Thoracic aorta (tissue), 2 donors: Measurements from ENCODE around the gene MAX. TPM values are rescaled to one million over a fixed set of nuclear protein-coding genes. Genes with fewer than 3 reads are reported as not detected.

Source experiments
- ATAC-seq: fragments of 150-250 bp; one replicate; pipeline ENCODE4 v1.8.0; 2017; ENCODE audit warnings: low read depth; ENCODE audit not compliant: insufficient number of reproducible peaks, low FRiP score
- DNase-seq: peaks from one replicate; pipeline ENCODE4 v3.0.0-alpha.2; 2020; ENCODE audit warnings: low spot score
- H3K27ac ChIP-seq, 2 donors: fragments of 200-600 bp; sonication (generic); 1 replicate in 1 of 2; 2 replicates in 1 of 2; pipeline ENCODE4 v1.5.1; 2016; ENCODE audit warnings: mild to moderate bottlenecking in 2 of 2, moderate library complexity in 2 of 2
- H3K27me3 ChIP-seq: fragments of 200-600 bp; sonication (generic); replicated peaks from 2 replicates; pipeline ENCODE4 v1.6.0; 2016; ENCODE audit warnings: mild to moderate bottlenecking; ENCODE audit not compliant: insufficient read depth
- H3K36me3 ChIP-seq: fragments of 200-600 bp; sonication (generic); one replicate; pipeline ENCODE4 v1.5.1; 2016
- H3K4me1 ChIP-seq, 2 donors: fragments of 200-600 bp; sonication (generic); 1 replicate in 1 of 2; 2 replicates in 1 of 2; pipeline versions ENCODE4 v1.5.1 to v1.6.0; 2016; ENCODE audit warnings: low read depth in 2 of 2, mild to moderate bottlenecking in 1 of 2; ENCODE audit not compliant: control insufficient read depth in 1 of 2
- H3K4me3 ChIP-seq: fragments of 200-600 bp; sonication (generic); 2 replicates; pipeline ENCODE4 v1.5.1; 2016; ENCODE audit warnings: mild to moderate bottlenecking
- H3K9me3 ChIP-seq: fragments of 200-600 bp; sonication (generic); 2 replicates; pipeline ENCODE4 v1.5.1; 2016
- CTCF ChIP-seq: fragments of 200-600 bp; sonication (generic); IDR thresholded peaks from one replicate; pipeline ENCODE4 v1.5.1; 2019; ENCODE audit warnings: antibody characterized with exemption
- total RNA-seq, 2 donors: library from RNA; depleted of rRNA; stranded (reverse); fragments of >200 nt; gene quantifications; one replicate each; pipeline versions ENCODE4 v1.1.0 to v1.2.3, GENCODE V29; 2016

MAX gene
- total RNA-seq, 2 donors from 2014 or later = 33.2 to 52.8 TPM

DNA sequence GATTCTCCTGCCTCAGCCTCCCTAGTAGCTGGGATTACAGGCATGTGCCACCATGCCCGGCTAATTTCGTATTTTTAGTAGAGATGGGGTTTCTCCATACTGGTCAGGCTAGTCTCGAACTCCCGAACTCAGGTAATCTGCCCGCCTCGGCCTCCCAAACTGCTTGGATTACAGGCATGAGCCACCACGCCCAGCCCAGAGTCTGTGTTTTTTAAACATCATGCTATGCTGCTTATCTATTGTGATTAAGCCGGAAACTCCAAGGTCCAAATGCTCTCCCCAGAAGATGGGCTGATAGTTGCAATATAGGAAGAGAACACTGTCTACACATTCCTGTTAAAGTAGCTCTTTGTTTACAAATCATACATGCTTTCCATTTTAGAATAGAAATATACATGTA, 30.5 kb upstream of the MAX start:
- no peak overlapping the region for H3K27ac ChIP-seq
- H3K36me3 ChIP-seq = no peaks in the 10 kb centered on the region
- TF ChIP-seq CTCF = no peak
- H3K4me1 ChIP-seq = no peaks in the 10 kb centered on the region
- no peak overlapping the region for H3K4me3 ChIP-seq
- ATAC-seq = no peak
- DNase-seq = no peak
- no peaks in the 10 kb centered on the region for H3K9me3 ChIP-seq
- no peaks in the 10 kb centered on the region for H3K27me3 ChIP-seq

DNA sequence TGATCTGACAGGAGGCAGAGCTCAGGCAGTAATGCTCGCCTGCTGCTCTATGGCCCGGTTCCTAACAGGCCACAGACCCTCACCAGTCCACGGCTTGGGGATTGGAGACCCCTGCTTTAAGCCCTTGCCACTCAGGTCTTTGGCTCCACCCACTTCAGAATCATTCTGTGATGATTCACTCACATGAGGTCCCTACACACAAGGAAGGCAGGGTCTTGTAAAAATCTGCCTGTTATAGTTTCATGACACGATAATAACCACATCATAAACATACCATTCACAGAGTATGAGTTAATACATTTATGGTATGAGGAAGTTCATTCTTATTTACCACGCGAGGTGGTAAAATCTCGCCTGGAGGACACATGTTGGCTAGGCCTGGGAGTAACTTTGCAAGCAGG, 29.0 kb upstream of the MAX start:
- Histone ChIP-seq H3K4me3 (no peak overlapping the region), H3K9me3 (no peaks in the 10 kb centered on the region), H3K27ac (no peak overlapping the region), H3K36me3 (no peaks in the 10 kb centered on the region), H3K27me3 (no peaks in the 10 kb centered on the region), H3K4me1 (no peaks in the 10 kb centered on the region)
- ATAC-seq = no peak
- no peak for TF ChIP-seq CTCF
- no peak for DNase-seq

DNA sequence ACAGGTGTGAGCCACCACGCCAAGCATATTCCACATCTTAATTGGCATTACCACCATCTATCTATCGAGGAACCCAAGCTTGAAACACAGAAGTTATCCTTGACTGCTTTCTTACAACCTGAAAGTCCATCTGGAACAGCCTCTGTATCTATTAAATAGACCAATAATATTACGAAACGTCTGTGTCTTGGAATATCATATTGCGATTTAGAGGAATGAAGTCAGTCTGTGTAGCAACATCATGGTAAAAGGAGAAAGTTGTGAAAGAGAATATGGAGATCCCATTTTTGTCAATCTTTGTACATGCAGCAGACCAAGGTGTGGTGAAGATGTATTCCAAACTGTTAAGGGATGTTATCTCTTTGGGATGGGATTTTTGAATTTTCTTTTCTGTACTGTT, 25.8 kb upstream of the MAX start:
- ATAC-seq (no peak), DNase-seq (no peak)
- Histone ChIP-seq H3K9me3 (no peaks in the 10 kb centered on the region), H3K27ac (no peak overlapping the region), H3K4me3 (no peak overlapping the region), H3K36me3 (no peaks in the 10 kb centered on the region), H3K27me3 (no peaks in the 10 kb centered on the region), H3K4me1 (no peaks in the 10 kb centered on the region)
- no peak for TF ChIP-seq CTCF

DNA sequence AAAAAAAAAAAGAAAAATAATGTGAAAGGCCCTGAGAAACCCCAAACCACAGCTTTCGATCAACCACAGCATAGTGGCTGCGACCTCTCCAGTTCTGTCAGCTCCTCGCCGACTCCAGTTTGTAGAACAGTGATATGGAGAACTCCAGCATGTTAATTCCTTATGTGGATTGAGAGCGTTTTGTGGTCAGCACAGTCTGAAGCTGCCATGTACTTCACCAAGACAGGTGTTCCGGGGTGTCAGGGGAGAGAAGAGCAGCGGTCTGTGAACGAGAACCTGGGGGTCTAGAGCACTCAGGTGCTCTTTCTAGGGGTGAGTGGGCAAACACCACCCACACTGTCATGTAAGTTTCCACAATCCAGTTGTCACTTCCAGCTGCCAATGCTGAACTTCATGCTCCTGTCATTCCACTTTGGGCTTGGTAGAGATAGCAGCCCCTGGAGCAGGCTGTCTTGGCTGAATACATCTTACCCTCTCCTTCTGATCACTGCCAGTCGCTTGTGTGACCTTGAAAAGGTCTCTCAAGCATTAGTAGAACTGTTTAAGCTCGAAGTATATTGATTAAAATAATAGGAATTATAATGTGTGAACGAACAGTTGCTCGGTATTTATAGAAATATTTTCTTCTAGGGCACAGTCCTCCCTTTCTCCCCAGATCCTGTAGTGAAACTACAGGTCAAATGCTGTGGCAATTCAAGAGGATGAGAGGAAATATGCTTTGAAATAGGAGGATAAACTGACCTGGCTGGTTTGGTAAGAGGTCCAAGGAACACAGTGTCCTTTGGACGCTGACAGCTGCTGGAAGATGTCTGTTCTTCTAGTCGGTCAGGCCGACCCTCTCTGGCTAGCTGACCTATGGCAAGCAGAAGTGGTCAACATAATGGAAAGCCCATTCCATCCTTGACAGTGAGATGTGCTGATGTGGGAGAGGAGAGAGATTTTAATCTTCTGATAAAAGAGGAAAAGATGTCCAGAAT, 15.7 kb upstream of the MAX start:
- Histone ChIP-seq H3K4me3 (no peak overlapping the region), H3K9me3 (no peaks in the 10 kb centered on the region), H3K36me3 (no peaks in the 10 kb centered on the region), H3K27me3 (no peaks in the 10 kb centered on the region), H3K27ac (no peak overlapping the region), H3K4me1 (no peaks in the 10 kb centered on the region)
- DNase-seq (no peak), ATAC-seq (no peak)
- no peak for TF ChIP-seq CTCF

DNA sequence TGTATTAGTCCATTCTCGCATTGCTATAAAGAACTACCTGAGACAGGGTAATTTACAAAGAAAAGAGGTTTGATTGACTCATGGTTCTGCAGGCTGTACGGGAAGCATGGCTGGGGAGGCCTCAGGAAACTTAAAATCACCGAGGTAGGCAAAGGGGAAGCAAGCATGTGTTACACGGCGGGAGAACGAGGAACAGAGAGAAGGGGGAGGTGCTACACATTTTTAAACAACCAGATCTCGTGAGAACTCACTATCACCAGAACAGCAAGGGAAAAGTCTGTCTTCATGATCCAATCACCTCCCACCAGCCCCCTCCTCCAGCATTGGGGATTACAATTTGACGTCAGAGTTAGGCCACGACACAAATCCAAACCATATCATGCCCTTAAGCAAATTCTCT, 13.3 kb upstream of the MAX start:
- Histone ChIP-seq H3K27me3 (no peaks in the 10 kb centered on the region), H3K4me3 (no peak overlapping the region), H3K36me3 (no peaks in the 10 kb centered on the region), H3K9me3 (no peaks in the 10 kb centered on the region), H3K27ac (no peak overlapping the region), H3K4me1 (no peaks in the 10 kb centered on the region)
- no peak for DNase-seq
- no peak for ATAC-seq
- TF ChIP-seq CTCF = no peak
